Upper lobe of left lung (tissue), 6 donors: ENCODE measurements around the gene SH2D3A. TPM values are rescaled to one million over a fixed set of nuclear protein-coding genes. Genes with fewer than 3 reads are reported as not detected.
A peak's percentile ranks its signal among the peaks of the same experiment; 100 is the strongest.
"Not testable (repeated sequence)": the region's sequence is repeated elsewhere in the genome, so short reads cannot be mapped to it uniquely, and the experiment has no call there.

Source experiments
- ATAC-seq, 2 donors: fragments of 200-7000 bp; cut with Tn5 transposase; one replicate each; pipeline ENCODE4 v1.9.1; 2022; ENCODE audit warnings: mild to moderate bottlenecking in 2 of 2, moderate library complexity in 2 of 2; ENCODE audit not compliant: low FRiP score in 2 of 2
- DNase-seq, 2 donors: peaks; one replicate each; pipeline ENCODE4 v3.0.0-alpha.2; 2019 to 2020
- H3K27ac ChIP-seq, 4 donors: fragments of 200-600 bp; sonication (generic); one replicate each; pipeline ENCODE4 v1.5.1; 2016 to 2019
- H3K27me3 ChIP-seq, 4 donors: fragments of 200-600 bp; sonication (generic); one replicate each; pipeline ENCODE4 v1.5.1; 2017 to 2019
- H3K36me3 ChIP-seq, 4 donors: fragments of 200-600 bp; sonication (generic); one replicate each; pipeline ENCODE4 v1.5.1; 2016 to 2019
- H3K4me1 ChIP-seq, 4 donors: fragments of 200-600 bp; sonication (generic); one replicate each; pipeline ENCODE4 v1.5.1; 2018 to 2019
- H3K4me3 ChIP-seq, 4 donors: fragments of 200-600 bp; sonication (generic); one replicate each; pipeline ENCODE4 v1.5.1; 2017 to 2019; ENCODE audit warnings: mild to moderate bottlenecking in 2 of 4, moderate library complexity in 1 of 4
- H3K9me3 ChIP-seq, 4 donors: fragments of 200-600 bp; sonication (generic); one replicate each; pipeline ENCODE4 v1.5.1; 2018 to 2019
- CTCF ChIP-seq, 6 experiments: fragments of 450-650 bp in 4 of 6; fragments of 200-600 bp in 2 of 6; sonication (generic) in 2 of 6; IDR thresholded peaks; one replicate each; pipeline ENCODE4 v1.5.1; 2016 to 2019; ENCODE audit warnings: antibody characterized with exemption in 6 of 6
- EP300 ChIP-seq, 4 donors: sonication (generic); formaldehyde crosslinking; IDR thresholded peaks; one replicate each; pipeline ENCODE4 v1.5.1; 2017; ENCODE audit warnings: antibody characterized with exemption in 4 of 4, control low read depth in 2 of 4
- POLR2A ChIP-seq, 4 donors: fragments of 450-650 bp; IDR thresholded peaks; one replicate each; pipeline ENCODE4 v1.5.1; 2016 to 2017; ENCODE audit warnings: antibody characterized with exemption in 4 of 4, mild to moderate bottlenecking in 2 of 4
- POLR2AphosphoS5 ChIP-seq, 2 donors: sonication (generic); formaldehyde crosslinking; IDR thresholded peaks; one replicate each; pipeline ENCODE4 v1.5.1; 2017; ENCODE audit warnings: antibody characterized with exemption in 2 of 2
- WGBS, 2 donors: methylation state at CpG; one replicate each; pipeline ENCODE4 v1.1.5; 2017 to 2018; 5-methylcytosine and 5-hydroxymethylcytosine counted together
- total RNA-seq, 6 donors: library from RNA; depleted of rRNA in 4 of 6; stranded (reverse); fragments of >200 nt in 4 of 6; gene quantifications; one replicate each; pipeline versions ENCODE4 v1.1.0 to v1.2.1, GENCODE V29; 2016 to 2021
- donor health status: DM: no; HTN: no; CAD: no; lungs with moderate emphysema.
- donor health status: DM: no; HTN: yes; CAD: no; lungs with severe emphysema.

Gene SH2D3A
- total RNA-seq, 6 donors from 2014 or later: 24.9 to 109 (median 35.8) TPM

GRCh38 chr19:6773323-6773931, 6.2 kb upstream of the SH2D3A start:
- peak overlapping the region; percentile 71 to 92 (median 76) for H3K27ac ChIP-seq
- WGBS, 2 donors: 44 to 63% methylated on average over 7 to 8 of the region's 8 CpGs
- H3K36me3 ChIP-seq: no peaks in the 10 kb centered on the region
- no peaks in the 10 kb centered on the region for H3K27me3 ChIP-seq
- DNase-seq: peak; percentile 52 to 67
- TF ChIP-seq EP300 (IDR thresholded peaks at IDR 0.05): no peak
- TF ChIP-seq POLR2AphosphoS5 (IDR thresholded peaks at IDR 0.05): no peak
- TF ChIP-seq POLR2A (IDR thresholded peaks at IDR 0.05): no peak
- no peak for TF ChIP-seq CTCF (IDR thresholded peaks at IDR 0.05)
- H3K4me1 ChIP-seq: peaks cover 0 to 7% (median under 1%) of the 10 kb centered on the region in 4 donors
- peak overlapping the region; percentile 44 to 60 (median 56) for H3K4me3 ChIP-seq
- peak; percentile 55 to 67 for ATAC-seq
- no peaks in the 10 kb centered on the region for H3K9me3 ChIP-seq

GRCh38 chr19:6772866-6773322, 5.7 kb upstream of the SH2D3A start:
- H3K27ac ChIP-seq: peak overlapping the region; percentile 71 to 92 (median 76)
- H3K4me3 ChIP-seq: peak overlapping the region; percentile 44 to 60 (median 56)
- no peak for DNase-seq
- TF ChIP-seq EP300 (IDR thresholded peaks at IDR 0.05) (no peak), POLR2A (IDR thresholded peaks at IDR 0.05) (no peak), CTCF (IDR thresholded peaks at IDR 0.05) (no peak), POLR2AphosphoS5 (IDR thresholded peaks at IDR 0.05) (no peak)
- peaks cover 0 to 11% (median 3%) of the 10 kb centered on the region in 4 donors for H3K4me1 ChIP-seq
- H3K27me3 ChIP-seq: no peaks in the 10 kb centered on the region
- no peaks in the 10 kb centered on the region for H3K9me3 ChIP-seq
- WGBS, 2 donors: 36% methylated on average over 10 of the region's 14 CpGs; no CpG with 5 or more reads in 1 of the 2 donors
- no peaks in the 10 kb centered on the region for H3K36me3 ChIP-seq
- ATAC-seq: no peak

- Histone ChIP-seq H3K4me1 (peaks cover under 1 to 17% (median 10%) of the 10 kb centered on the region in 4 donors), H3K27me3 (no peaks in the 10 kb centered on the region), H3K9me3 (no peaks in the 10 kb centered on the region), H3K4me3 (peak within 1 kb of the TSS; percentile 44 to 60 (median 56)), H3K27ac (peak within 1 kb of the TSS; percentile 71 to 92 (median 76)), H3K36me3 (no peaks in the 10 kb centered on the region)
- peak in 3 of 6 experiments; percentile 14 to 42 (median 27) for TF ChIP-seq CTCF (IDR thresholded peaks at IDR 0.05)
- no peak for TF ChIP-seq EP300 (IDR thresholded peaks at IDR 0.05)
- peak; percentile 12 to 65 for TF ChIP-seq POLR2AphosphoS5 (IDR thresholded peaks at IDR 0.05)
- peak in 1 of 4 donors; percentile 67 for TF ChIP-seq POLR2A (IDR thresholded peaks at IDR 0.05)
- 49 to 53% methylated on average over 16 to 17 of the region's 25 CpGs for WGBS, 2 donors
- DNase-seq (peak; percentile 79 to 93), ATAC-seq (peak; percentile 74 to 81)
Observed at GRCh38 chr19:6772028-6772865, 5.0 kb upstream of the SH2D3A start, which contains the start of gene VAV1. TSS of gene VAV1 (plus strand) at chr19:6772708. CDS start at chr19:6772808, 100 bp downstream.

- H3K27ac ChIP-seq: peak overlapping the region; percentile 71 to 92 (median 76)
- WGBS, 2 donors: 87 to 89% methylated on average over 7 of the region's 7 CpGs
- ATAC-seq, H3K9me3 ChIP-seq, H3K36me3 ChIP-seq, H3K27me3 ChIP-seq, H3K4me3 ChIP-seq, DNase-seq: not testable (repeated sequence)
- H3K4me1 ChIP-seq: peaks cover 7 to 24% (median 15%) of the 10 kb centered on the region in 4 donors
Observed at GRCh38 chr19:6771648-6772027, 4.4 kb upstream of the SH2D3A start.

- no peak for ATAC-seq
- Histone ChIP-seq H3K36me3 (no peaks in the 10 kb centered on the region), H3K4me1 (peaks cover 12 to 26% (median 21%) of the 10 kb centered on the region in 4 donors), H3K27ac (peak overlapping the region in 1 of 4 donors; percentile 87), H3K4me3 (no peak overlapping the region), H3K9me3 (no peaks in the 10 kb centered on the region), H3K27me3 (no peaks in the 10 kb centered on the region)
- WGBS, 2 donors: 53 to 57% methylated on average over 11 of the region's 11 CpGs
- no peak for DNase-seq
- TF ChIP-seq EP300 (IDR thresholded peaks at IDR 0.05): no peak
- TF ChIP-seq CTCF (IDR thresholded peaks at IDR 0.05): peak in 3 of 6 experiments; percentile 26 to 37 (median 31)
- TF ChIP-seq POLR2A (IDR thresholded peaks at IDR 0.05): no peak
- no peak for TF ChIP-seq POLR2AphosphoS5 (IDR thresholded peaks at IDR 0.05)
Observed at GRCh38 chr19:6769006-6769619, 1.9 kb upstream of the SH2D3A start.
